CD4-positive, alpha-beta T cell treated with Interleukin-1 beta for 1 hour (primary cell): Measurements from ENCODE around the gene JARID2.

Experiments
- DNase-seq, 2 donors: peaks; one replicate each; pipeline ENCODE4 v3.0.0-alpha.2; 2020 to 2022

The JARID2 gene

GRCh38 chr6:15555101-15556038 is 309.5 kb downstream of the JARID2 start:
- no peak for DNase-seq

- DNase-seq = no peak
Measured at GRCh38 chr6:15556711-15557110, 310.8 kb downstream of the JARID2 start.

GRCh38 chr6:15557174-15557573 is 311.3 kb downstream of the JARID2 start:
- no peak for DNase-seq

- DNase-seq = no peak
Measured at GRCh38 chr6:15560713-15561112, 314.8 kb downstream of the JARID2 start.

GRCh38 chr6:15561447-15562199 is 315.8 kb downstream of the JARID2 start:
- no peak for DNase-seq

GRCh38 chr6:15562977-15563376 is 317.1 kb downstream of the JARID2 start:
- DNase-seq = no peak

- no peak for DNase-seq
Measured at GRCh38 chr6:15569035-15569995, 323.4 kb downstream of the JARID2 start.

GRCh38 chr6:15570171-15570570 is 324.3 kb downstream of the JARID2 start:
- no peak for DNase-seq
